C4-2B (cell line): Measurements from ENCODE around the gene CDKAL1.

Experiments used
- H3K27ac ChIP-seq: fragments of 450-650 bp; 2 replicates; pipeline ENCODE4 v1.5.1; 2017
- CTCF ChIP-seq: fragments of 450-650 bp; conservative IDR thresholded peaks from 2 replicates; pipeline ENCODE4 v1.5.1; 2017; ENCODE audit warnings: mild to moderate bottlenecking
- ZFX ChIP-seq: fragments of 450-650 bp; IDR thresholded peaks from 2 replicates; pipeline ENCODE4 v1.6.1; 2017

The CDKAL1 gene

GRCh38 chr6:20559924-20560551 lies 25.8 kb downstream of the CDKAL1 start:
- no peak overlapping the region for H3K27ac ChIP-seq
- TF ChIP-seq CTCF (peak; percentile 46), ZFX (no peak)

- H3K27ac ChIP-seq = no peak overlapping the region
- no peak for TF ChIP-seq ZFX
- TF ChIP-seq CTCF = no peak
Measured at GRCh38 chr6:20563377-20563776, 29.1 kb downstream of the CDKAL1 start.

GRCh38 chr6:20564269-20564668 lies 30.0 kb downstream of the CDKAL1 start:
- TF ChIP-seq CTCF (peak; percentile 75), ZFX (no peak)
- no peak overlapping the region for H3K27ac ChIP-seq

- no peak for TF ChIP-seq CTCF
- no peak for TF ChIP-seq ZFX
- H3K27ac ChIP-seq = no peak overlapping the region
Measured at GRCh38 chr6:20564777-20565176, 30.5 kb downstream of the CDKAL1 start.

- H3K27ac ChIP-seq = no peak overlapping the region
- TF ChIP-seq ZFX = no peak
- no peak for TF ChIP-seq CTCF
Measured at GRCh38 chr6:20565342-20565741, 31.1 kb downstream of the CDKAL1 start.

GRCh38 chr6:20566109-20566508 lies 31.9 kb downstream of the CDKAL1 start:
- no peak for TF ChIP-seq ZFX
- no peak for TF ChIP-seq CTCF
- H3K27ac ChIP-seq = no peak overlapping the region

- no peak overlapping the region for H3K27ac ChIP-seq
- TF ChIP-seq CTCF (no peak), ZFX (no peak)
Measured at GRCh38 chr6:20569000-20569610, 34.8 kb downstream of the CDKAL1 start.
